NCI-H345 treated with DMSO at 0.1 percent for 48 hours (cell line): Measurements from ENCODE around the gene CELA2A.
"Not testable (repeated sequence)": the region's sequence is repeated elsewhere in the genome, so short reads cannot be mapped to it uniquely, and the experiment has no call there.

Source experiments
- DNase-seq: peaks from one replicate; lab custom pipeline; 2025; ENCODE audit not compliant: unreplicated experiment; lab: John Stamatoyannopoulos, UW

Gene CELA2A

DNA sequence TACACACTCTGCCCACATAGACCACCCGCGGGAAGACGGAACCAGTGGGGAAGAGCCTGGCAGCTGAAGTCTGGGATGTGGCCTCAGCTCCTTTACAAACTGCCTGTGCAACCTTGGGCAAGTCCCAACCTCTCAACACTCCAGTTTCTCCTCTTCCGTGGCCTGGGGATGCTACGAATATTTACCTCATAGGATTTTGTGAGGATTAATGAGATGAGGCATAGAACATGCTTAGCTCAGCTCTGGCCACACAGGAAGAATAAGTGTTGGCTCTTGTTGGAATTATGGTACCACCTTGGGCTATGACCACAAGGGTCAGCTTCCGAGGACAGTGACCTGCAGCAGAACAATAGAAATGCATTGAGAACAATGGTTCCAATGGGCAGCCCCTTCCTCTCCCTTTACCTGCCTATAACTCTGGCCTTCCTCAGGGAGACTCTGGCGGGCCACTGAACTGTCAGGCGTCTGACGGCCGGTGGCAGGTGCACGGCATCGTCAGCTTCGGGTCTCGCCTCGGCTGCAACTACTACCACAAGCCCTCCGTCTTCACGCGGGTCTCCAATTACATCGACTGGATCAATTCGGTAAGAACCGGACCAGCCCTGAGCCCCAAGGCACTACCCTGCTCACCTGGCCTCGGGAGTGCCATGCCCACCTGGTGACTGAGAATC lies 10.6 kb downstream of the CELA2A start:
- not testable (repeated sequence) for DNase-seq

DNA sequence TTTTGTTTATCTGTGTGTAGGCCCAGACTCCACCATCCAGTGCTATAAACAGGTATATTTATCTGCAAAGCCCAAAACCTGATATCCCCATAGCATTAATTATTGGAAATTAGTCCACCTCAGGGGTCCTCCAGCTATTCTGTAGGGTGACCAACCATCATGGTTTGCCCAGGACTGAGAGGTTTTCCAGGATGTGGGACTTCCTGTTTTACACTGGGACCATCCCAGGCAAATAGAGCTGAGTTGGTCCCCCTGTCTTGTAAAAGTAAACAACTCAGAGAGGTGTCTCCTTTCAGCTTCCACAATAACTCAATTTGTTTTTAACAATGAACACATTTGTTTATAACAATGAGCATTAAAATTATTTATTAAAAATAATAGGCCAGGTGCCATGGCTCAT lies 11.6 kb downstream of the CELA2A start:
- DNase-seq: no peak

DNA sequence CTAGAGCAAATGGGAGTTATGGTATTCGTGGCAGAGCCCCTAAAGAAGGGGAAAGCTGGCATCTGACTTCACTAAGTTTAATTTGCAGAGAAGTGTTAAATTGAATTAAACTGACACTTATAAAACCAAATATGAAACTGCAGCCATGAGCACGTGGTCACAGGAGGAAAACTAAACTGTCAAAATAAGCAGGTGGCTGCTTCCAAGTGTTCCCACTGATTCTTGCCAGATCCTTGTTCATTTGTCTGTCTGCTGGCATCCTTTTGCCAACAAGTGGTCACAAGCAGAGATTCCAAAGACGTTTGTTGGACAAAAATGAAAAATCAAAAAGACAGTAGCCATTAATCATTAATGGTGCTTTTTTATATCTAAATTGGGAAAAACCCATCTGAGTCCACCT lies 12.8 kb downstream of the CELA2A start:
- no peak for DNase-seq

DNA sequence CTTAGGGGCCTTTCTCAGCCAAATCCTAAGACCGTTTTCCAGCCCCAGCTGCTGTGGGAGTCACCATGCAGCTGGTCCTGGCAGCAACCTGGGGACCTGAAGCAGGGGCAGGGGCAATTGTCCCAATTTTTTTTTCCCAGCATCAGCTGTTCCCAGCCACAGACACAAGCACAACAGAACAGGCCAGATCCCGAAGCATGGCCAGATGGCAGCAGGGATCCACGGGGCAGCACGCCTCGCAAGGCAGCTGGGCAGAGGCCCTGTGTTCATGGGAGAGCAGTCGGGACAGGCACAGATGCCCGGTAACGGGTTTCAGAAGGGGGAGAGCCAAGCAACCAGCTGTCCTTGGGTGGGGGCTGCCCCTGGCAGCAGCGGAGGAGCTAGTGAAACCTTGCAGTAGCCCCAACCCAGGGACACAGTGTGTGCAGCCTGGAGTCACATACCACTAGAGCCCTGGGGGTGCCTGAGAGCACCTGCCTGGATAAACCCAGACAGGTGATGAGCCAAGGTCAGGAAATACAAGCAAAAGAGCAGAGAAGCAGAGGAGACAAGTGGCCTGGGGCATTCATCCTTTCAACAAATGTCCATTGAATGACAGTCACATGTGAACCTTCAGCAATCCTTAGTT lies 13.4 kb downstream of the CELA2A start:
- DNase-seq: not testable (repeated sequence)

DNA sequence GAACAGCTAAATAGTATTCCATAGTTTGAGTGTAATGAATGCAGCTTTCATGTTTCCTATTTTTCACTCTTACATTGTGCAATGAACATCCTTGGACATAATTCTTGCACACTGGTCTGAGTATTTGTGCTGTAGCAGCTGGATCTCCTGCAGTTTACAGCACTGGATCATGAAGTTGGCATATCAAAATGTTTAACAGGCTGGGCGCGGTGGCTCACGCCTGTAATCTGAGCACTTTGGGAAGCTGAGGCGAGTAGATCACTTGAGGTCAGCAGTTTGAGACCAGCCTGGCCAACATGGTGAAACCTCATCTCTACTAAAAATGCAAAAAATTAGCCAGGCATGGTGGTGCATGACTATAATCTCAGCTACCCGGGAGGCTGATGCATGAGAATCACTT lies 14.5 kb downstream of the CELA2A start:
- not testable (repeated sequence) for DNase-seq

DNA sequence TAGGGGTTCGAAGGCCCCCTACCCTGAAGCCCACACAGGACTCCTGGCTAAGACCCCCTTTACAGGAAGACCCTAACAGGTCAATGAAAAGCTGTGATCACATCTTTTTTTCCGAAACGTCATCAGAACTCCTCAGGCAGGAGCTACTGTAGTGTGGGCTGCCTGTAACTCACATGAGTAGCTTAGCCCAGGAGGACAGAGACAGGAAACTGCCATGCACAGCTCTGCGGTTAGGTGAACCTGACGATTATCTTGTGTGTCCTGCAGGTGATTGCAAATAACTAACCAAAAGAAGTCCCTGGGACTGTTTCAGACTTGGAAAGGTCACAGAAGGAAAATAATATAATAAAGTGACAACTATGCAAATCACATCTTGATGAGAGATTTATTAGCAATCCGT lies 15.2 kb downstream of the CELA2A start:
- DNase-seq: not testable (repeated sequence)

DNA sequence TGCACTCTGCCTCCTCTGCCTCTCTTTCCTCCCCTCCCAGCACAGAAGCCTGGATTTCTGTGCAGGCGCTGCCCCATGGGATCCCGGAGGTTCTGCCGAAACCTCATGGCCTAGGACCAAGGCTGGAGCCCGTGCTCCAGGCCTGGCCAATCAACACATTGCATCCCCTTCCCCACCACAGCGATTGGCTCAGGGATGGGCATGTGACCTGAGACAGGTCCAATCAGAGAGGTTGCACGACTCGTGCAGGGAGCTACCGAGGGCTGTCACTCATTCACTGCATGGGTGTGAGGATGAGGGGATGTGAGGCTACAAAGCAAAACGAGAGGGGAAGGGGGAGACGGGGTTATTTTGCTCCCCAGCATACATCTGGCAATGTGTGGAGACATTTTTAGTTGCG lies 16.1 kb downstream of the CELA2A start:
- DNase-seq: no peak

DNA sequence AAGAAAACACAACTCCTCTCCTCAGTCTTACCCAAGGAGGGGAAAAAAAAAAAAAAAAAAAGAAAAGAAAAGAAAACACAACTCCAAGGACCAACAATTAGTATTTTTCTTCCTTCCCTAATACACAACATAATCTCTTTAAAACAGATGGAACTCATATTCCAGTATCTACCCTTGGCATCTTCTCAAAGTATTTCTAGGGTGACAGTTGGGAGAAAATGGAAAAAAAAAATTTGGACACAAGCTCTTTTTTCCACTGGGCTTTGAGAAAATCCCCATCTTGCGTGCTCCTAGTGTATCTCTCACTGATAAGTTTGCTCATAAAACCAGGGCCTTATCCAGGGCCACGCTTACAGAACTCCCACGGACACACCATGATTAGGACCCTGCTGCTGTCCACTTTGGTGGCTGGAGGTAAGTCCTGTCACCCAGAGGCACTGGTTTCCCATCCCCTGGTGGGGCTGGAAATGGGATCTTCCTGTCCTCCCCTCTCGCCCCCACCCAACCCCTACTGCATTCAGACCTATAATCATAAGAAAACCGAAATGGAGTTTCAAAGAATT lies 19.3 kb downstream of the CELA2A start, which contains the start of gene CELA2B:
Gene CELA2B (plus strand): TSS at position 353 of the 563 bp plus-strand sequence. CDS start 22 bp downstream, at position 375.
- DNase-seq: no peak

DNA sequence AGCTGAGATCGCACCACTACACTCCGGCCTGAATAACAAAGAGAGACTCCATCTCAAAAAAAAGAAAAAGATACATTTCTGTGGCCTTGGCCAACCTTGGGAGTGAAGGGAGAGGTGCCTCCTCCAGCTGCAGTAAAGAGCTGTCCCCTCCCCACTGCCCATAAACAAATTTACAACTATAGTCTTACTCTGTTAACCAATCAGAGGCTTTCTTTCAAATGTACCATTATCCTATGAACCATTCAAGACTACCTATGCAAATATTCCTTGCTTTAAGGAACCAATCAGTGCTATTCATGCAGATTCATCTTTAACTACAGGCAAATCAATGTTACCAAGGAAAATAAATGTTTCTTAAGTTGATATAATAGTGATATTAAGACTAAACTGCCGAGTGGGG lies 20.4 kb downstream of the CELA2A start:
- DNase-seq: no peak

DNA sequence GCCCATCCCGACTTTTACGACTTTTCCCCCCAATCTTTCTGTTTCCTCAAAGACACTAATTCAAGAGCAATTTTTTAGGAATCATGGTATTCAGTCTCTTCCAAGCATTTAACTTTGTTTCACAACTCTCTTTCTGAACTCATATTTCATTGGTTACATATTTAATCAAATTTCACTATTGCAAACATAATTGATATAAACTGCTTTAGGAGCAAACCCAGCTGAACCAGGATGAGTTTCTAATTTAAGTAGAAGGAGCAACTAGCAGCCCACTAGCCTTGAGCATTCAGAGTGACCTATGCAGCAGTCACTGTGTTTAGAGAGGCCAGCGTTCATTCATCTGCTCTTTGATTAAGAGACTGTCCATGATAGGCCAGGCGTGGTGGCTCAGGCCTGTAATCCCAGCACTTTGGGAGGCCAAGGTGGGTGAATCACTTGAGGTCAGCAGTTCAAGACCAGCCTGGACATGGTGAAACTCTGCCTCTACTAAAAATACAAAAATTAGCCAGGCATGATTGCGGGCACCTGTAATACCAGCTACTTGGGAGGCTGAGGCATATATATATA lies 21.2 kb downstream of the CELA2A start:
- DNase-seq: no peak

DNA sequence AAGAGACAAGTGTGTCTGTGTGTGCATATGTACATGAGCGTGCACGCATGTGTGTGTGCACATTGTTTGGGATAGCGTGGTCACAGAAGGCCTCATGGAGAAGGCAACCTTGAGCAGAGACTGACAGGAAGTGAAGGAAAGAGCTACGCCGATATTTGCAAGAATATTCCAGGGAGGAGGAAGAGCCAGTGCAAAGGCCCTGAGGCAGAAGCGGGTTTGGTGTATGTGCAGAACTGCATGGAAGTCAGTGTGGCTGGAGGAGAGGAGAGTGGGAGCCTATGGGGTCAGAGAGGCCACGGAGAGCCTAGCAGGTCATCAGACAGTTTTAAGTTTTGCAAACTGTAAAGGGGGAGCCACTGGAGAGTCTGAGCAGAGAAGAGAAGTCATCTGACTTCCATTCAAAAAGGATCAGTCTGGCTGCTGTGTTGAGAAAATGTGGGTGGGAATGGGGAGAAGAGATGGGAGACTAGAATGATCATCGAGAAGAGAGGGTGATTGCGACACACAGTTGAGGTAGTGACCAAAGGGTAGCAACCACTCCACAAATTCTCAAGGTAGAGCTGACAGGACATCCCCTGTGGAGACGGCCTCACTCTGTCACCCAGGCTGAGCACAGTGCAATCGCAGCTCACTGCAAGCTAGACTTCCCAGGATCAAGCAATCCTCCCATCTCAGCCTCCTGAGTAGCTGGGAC lies 23.3 kb downstream of the CELA2A start:
- no peak for DNase-seq

DNA sequence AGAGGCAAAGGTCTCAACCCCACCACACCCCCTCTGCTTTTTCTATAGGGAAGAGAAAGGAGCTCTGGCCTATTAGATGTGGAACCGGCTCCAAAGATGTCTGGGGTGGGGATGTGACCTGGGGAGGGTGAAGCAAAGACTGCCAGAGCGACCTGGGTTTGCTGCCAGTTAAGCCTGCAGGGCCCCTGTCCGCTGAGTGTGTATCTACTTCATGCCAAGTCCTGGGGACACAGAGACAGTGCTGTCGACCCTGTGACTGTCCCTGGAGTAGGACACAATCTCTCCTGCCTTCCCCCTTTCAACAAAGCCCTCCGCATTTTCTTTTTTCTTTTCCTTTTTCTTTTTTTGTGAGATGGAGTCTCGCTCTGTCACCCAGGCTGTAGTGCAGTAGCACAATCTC lies 25.9 kb downstream of the CELA2A start:
- DNase-seq: not testable (repeated sequence)

DNA sequence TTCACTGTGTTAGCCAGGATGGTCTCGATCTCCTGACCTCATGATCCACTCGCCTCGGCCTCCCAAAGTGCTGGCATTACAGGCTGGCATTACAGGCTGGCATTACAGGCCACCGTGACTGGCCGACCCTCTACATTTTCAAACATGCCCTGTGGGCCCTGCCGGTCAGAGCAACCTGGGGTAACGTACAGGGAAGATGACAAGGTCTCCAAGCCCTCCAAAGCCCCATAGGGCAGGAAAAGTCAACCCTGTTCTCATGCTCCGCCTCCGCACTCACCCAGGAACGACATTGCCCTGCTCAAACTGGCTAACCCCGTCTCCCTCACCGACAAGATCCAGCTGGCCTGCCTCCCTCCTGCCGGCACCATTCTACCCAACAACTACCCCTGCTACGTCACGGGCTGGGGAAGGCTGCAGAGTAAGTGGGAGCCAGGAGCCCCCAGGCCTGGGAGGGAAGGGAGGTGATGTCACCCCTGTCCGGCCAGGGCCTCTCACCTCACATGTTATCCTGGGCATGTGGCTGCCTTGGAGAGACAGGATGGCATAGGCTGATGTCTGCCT lies 26.5 kb downstream of the CELA2A start:
- DNase-seq: not testable (repeated sequence)

DNA sequence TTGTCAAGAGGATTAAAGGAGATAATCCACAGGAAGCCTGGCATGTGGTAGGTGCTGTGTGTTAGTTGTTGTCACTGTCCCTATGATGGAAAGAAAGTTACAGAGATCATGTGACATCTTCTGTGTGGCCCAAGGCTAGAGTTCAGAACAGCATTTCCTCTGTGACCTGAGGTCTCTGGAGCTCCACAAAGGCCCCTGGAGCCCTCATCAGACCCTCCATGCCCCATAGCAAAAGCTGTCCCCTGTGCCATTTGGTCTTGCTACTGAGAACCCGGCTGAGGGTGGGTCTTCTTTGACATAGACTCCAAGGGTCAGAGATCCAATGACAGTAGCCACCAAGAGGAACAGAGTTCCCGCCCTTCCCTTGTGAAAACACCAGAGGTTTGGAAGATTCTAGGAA lies 27.4 kb downstream of the CELA2A start:
- DNase-seq: no peak

DNA sequence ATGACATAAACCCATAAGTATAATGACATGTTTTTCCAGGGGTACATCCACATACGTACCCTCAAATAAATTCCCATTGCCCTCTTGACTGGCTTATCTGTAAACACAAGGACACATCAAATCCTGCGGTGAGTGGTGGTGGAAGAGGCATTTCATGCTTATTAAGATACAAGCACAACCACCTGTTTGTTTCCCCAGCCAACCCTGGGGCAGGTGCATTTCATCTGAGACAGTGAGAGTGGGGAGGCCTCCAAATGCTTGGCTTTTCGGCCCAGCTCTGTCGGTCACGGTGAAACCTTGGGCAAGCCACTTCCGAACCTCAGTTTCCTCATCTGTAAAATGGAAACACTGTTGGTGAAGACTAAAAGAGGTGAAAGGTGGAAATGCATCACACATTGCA lies 27.9 kb downstream of the CELA2A start:
- DNase-seq: not testable (repeated sequence)

DNA sequence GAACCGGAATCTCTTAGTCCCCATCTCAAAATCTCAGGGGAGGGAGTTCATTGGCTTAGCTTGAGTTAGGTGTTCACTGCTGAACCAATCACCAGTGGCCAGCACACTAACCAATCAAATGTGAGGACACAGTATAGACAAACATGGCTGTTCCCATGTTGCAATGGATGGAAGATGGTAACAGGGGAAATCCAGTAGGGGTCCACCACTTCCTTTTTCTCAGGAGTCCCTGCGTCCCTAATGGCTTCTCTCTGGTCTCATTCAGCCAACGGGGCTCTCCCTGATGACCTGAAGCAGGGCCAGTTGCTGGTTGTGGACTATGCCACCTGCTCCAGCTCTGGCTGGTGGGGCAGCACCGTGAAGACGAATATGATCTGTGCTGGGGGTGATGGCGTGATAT lies 29.1 kb downstream of the CELA2A start:
- no peak for DNase-seq

DNA sequence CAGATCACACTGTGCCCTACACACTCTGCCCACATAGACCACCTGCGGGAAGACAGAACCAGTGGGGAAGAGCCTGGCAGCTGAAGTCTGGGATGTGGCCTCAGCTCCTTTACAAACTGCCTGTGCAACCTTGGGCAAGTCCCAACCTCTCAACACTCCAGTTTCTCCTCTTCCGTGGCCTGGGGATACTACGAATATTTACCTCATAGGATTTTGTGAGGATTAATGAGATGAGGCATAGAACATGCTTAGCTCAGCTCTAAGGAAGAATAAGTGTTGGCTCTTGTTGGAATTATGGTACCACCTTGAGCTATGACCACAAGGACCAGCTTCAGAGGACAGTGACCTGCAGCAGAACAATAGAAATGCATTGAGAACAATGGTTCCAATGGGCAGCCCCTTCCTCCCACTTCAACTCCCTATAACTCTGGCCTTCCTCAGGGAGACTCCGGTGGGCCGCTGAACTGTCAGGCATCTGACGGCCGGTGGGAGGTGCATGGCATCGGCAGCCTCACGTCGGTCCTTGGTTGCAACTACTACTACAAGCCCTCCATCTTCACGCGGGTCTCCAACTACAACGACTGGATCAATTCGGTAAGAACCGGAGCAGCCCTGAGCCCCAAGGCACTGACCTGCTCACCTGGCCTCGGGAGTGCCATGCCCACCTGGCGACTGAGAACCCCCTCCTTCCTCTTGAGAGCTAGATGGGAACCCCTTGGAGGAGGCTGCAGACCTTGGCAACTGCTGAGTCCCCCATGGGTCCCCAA lies 30.5 kb downstream of the CELA2A start:
- not testable (repeated sequence) for DNase-seq

DNA sequence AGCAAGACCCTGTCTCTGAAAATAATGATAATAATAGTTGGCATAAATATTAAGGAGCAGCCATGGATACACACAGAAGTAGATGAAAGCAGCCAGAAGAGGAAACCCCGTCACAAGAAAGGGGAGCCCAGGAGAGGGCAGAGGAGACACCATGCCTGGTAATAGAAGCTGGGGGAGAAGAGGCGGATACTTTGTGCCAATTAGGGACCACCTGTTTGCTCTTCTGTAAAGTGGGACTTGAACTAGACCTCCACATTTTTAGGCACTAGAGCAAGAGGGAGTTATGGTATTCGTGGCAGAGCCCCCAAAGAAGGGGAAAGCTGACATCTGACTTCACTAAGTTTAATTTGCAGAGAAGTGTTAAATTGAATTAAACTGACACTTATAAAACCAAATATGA lies 31.8 kb downstream of the CELA2A start:
- no peak for DNase-seq

DNA sequence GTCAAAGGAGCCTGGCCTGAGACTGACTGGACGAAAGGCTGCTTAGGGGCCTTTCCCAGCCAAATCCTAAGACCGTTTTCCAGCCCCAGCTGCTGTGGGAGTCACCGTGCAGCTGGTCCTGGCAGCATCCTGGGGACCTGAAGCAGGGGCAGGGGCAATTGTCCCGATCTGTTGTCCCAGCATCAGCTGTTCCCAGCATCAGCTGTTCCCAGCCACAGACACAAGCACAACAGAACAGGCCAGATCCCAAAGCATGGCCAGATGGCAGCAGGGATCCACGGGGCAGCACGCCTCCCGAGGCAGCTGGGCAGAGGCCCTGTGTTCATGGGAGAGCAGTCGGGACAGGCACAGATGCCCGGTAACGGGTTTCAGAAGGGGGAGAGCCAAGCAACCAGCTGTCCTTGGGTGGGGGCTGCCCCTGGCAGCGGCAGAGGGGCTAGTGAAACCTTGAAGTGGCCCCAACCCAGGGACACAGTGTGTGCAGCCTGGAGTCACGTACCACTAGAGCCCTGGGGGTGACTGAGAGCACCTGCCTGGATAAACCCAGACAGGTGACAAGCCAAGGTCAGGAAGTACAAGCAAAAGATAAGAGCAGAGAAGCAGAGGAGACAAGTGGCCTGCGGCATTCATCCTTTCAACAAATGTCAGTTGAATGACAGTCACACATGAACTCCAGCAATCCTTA lies 32.7 kb downstream of the CELA2A start:
- peak; percentile 80 for DNase-seq

DNA sequence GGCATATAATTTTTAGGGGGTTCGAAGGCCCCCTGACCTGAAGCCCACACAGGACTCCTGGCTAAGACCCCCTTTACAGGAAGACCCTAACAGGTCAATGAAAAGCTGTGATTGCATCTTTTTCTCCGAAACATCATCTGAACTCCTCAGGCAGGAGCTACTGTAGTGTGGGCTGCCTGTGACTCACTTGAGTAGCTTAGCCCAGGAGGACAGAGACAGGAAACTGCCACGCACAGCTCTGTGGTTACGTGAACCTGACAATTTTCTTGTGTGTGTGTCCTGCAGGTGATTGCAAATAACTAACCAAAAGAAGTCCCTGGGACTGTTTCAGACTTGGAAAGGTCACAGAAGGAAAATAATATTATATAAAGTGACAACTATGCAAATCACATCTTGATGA lies 34.5 kb downstream of the CELA2A start:
- DNase-seq: not testable (repeated sequence)
